ACHN (cell line): Measurements from ENCODE around the gene TTC28.
A peak's percentile ranks its signal among the peaks of the same experiment; 100 is the strongest.

ENCODE experiments used
- DNase-seq: peaks from one replicate; pipeline ENCODE4 v3.0.0-alpha.2; 2015
- in situ Hi-C: cut with HindIII; loops from 2 replicates; pipeline ENCODE4 v1.10.0; 2017; ENCODE audit warnings: low sequenced_read_pairs, low pct_ligation_motif_present, low pct_unique_long_range_greater_than_20kb

Gene TTC28

GRCh38 chr22:27993201-27993635, 686.4 kb downstream of the TTC28 start:
- no peak for DNase-seq
- in situ Hi-C loops, result no loop called here

DNA sequence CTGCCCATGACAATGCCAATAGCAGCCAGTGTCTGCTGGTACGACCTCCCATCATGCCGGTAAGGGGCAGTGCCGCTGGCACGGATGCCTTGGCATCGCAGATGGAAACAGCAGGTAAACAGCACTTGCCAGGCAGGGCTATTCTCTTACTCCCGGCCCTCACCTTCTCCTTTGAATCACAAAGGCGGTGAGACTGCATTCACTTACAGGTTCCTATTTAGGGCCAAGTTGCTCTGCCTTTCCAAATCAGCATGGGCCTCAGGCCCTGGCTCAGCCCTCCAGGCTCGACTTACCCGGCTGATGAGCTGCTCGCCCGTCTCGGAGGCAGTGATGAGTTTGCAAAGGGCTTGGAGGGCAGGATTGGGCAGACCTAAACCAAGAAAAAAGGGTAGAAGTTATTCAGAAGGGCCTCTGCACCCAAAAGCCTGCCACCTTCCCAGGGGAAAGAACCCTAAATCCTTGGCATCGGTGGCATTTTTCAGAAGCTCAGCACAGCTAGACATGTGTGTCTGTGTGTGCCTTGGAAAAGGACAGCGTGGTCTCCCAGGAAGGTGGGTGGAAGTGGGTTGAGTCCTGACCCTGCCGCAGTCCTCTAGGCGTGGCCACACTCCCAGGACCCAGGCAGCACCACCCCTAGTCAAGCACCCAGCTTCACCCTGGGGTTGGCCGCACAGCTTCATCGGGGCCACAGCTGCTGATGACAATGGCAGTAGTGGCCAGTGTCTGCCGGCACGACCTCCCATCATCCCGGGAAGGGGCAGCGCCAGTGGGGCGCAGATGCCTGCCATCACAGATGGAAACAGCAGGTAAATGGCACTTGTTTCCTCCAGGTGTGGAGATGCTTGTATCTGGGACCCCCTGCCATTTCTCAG, 687.1 kb downstream of the TTC28 start:
- in situ Hi-C loops, result no loop called here
- no peak for DNase-seq

GRCh38 chr22:27991586-27992293, 687.9 kb downstream of the TTC28 start:
- in situ Hi-C loops, result no loop called here
- no peak for DNase-seq

- in situ Hi-C loops, result no loop called here
- DNase-seq, result peak; percentile 12
Observed at GRCh38 chr22:27990879-27991278, 688.8 kb downstream of the TTC28 start.

GRCh38 chr22:27990451-27990840, 689.2 kb downstream of the TTC28 start:
- no peak for DNase-seq
- in situ Hi-C loops, result no loop called here

DNA sequence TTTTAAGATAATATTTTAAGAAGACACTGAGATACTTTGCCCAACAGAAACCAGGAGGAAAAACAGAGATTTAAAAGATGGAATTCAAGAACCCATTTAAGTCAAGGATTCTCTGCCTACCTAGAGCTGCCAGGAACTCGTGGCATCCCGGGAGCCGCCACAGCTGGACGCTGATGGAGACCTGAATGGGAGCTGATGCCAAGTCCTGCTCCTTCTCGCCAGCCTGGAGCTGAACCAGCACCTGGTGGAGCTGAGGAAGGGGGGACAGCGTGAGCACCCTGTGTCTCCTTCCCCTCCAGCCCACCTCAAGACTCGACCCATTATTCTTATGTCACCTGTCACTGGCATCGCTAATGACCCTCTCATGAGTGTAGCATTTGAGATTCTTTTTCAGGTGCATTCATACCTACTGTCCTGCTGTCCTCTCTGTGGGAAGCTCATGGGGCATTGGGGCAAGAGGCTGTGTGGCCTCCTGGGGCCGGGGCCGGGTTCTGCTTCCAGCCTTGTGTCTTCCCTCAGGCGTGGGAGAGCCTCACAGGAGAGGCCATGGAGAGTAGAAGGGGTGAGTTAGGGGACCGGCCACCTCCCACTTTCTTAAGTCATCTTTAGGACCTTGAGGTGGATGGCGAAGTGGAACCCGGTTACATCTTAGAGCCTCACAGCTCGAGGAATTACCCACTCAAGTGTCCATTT, 689.7 kb downstream of the TTC28 start:
- in situ Hi-C loops, result no loop called here
- no peak for DNase-seq

DNA sequence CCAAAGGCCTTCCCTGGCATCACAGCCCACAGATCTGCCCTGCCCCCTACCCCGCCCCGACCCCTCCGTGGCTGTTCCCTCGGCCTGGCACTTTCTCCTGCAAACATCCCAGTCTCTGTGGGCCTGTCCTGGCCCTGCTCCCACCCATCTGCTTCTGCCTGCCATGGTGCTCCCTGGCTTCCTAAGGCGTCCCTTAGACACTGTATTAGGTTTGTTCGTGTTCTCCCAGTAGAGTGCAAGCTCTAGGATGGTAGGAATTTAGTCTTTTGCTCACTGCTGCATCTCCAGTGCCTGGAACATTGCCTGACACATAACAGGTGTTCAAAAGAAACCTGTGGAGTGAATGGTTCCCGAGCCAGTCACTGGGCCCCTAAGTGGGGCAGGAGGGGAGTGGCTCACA, 690.9 kb downstream of the TTC28 start:
- in situ Hi-C loops, result no loop called here

GRCh38 chr22:27987557-27987956, 692.1 kb downstream of the TTC28 start:
- in situ Hi-C loops, result no loop called here
- DNase-seq, result peak; percentile 60

More for the DNA sequence above, 690.9 kb downstream of the TTC28 start:
- no peak for DNase-seq

- in situ Hi-C loops, result no loop called here
- no peak for DNase-seq
Observed at GRCh38 chr22:27986937-27987336, 692.7 kb downstream of the TTC28 start.

DNA sequence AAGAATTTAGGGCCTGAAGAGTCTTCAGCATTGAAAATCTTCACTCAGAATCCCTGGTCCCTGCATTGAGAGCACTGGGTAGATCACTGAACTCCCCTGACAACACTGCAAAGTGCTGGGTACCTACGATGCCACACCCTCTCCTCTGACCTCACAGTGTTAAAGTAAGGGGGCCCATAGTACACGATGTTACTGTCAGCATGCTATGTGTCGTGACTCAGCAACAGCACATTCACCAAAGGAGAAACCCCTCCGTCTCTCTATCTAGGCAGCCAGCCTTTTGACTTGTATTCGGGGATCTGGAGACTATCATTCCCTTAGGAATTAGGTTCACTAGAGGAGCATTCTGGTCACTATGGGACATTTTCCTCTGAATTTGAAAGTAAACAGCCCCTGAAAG, 693.2 kb downstream of the TTC28 start:
- DNase-seq, result no peak
- in situ Hi-C loops, result no loop called here

- in situ Hi-C loops, result no loop called here
Observed at GRCh38 chr22:27985323-27986275, 694.0 kb downstream of the TTC28 start.

GRCh38 chr22:27984723-27985122, 694.9 kb downstream of the TTC28 start:
- in situ Hi-C loops, result no loop called here
- DNase-seq, result no peak

More at GRCh38 chr22:27985323-27986275, 694.0 kb downstream of the TTC28 start:
- no peak for DNase-seq

GRCh38 chr22:27984001-27984695, 695.5 kb downstream of the TTC28 start:
- in situ Hi-C loops, result no loop called here

DNA sequence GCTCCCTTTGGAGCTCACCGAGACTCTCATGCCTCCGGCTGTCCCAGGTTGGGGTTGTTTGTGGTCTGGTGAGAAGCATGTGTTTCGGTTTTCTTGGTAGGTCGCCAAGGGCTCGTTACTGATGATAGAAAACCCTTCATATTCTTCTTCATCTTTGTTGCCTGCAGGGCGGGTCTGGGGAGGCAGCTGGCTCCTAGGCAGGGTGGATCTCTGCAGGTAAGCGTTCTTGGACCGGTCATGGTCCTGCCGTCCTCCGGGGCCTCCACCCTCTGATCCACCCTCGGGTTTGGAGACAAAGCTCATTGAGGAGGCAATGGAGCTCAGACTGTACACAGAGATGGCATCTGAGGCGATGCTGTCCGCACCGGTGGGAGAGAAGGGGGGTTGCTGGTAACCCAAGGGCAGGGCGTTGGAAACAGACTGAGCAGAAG, 696.3 kb downstream of the TTC28 start:
- in situ Hi-C loops, result no loop called here
- DNase-seq, result no peak

More at GRCh38 chr22:27984001-27984695, 695.5 kb downstream of the TTC28 start:
- DNase-seq, result no peak

DNA sequence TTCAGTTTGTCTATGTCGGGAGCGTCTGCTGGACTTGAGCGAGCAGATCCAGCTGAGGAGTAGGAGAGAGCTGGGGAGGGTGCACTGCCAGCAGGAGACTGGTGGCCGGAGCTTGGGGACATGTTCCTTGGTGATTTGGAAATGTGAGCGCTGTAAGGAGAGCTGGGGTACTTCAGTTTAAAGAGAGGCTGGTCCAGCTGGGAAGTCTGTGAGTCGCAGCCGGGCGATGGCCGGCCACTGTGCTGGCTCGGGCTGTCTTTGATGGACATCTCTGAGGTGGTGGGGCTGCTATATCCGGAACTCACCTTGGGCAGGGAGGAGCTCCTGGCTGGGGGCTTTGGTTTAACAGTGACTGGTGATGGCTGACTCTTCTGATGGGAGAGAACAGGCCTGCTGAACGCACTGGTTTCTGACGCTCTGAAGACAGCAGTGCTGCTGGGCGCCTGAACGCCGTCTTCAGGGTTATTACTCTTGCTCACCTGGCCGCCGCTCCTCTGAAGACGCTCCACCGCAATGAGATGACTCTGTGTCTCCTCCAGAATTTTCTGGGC, 696.9 kb downstream of the TTC28 start:
- no peak for DNase-seq
- in situ Hi-C loops, result no loop called here

- no peak for DNase-seq
Observed at GRCh38 chr22:27982106-27982505, 697.5 kb downstream of the TTC28 start.

GRCh38 chr22:27980424-27981148, 699.1 kb downstream of the TTC28 start:
- no peak for DNase-seq
- in situ Hi-C loops, result no loop called here

More at GRCh38 chr22:27982106-27982505, 697.5 kb downstream of the TTC28 start:
- in situ Hi-C loops, result no loop called here
